K562 treated with DMSO at 1 percent for 48 hours (cell line): ENCODE measurements around the gene KBTBD4. TPM values are rescaled to one million over a fixed set of nuclear protein-coding genes. Genes with fewer than 3 reads are reported as not detected.

Source experiments
- total RNA-seq: library from RNA; unstranded; fragments of 300-600 nt; gene quantifications from 2 replicates; pipeline ENCODE4 v1.2.3, GENCODE V29; 2022; ENCODE audit warnings: low replicate concordance; ENCODE audit errors: extremely low read depth

Gene KBTBD4
- total RNA-seq: not detected in 2 replicates

GRCh38 chr11:47578524-47579494, at the start of gene KBTBD4, which contains the start of gene NDUFS3:
Gene KBTBD4, minus strand, starts transcription at chr11:47578970. Its CDS starts 19 bp downstream, at chr11:47578951.
Gene NDUFS3, plus strand, starts transcription at chr11:47579074. Its CDS starts 18 bp downstream, at chr11:47579092.

GRCh38 chr11:47593934-47594855, 15.4 kb upstream of the KBTBD4 start, which contains the start of gene C1QTNF4:
Gene C1QTNF4, minus strand, starts transcription at chr11:47594411. Its CDS starts 3,601 bp downstream, at chr11:47590810.

GRCh38 chr11:47586098-47586855, 7.5 kb upstream of the KBTBD4 start, which contains the start of gene FAM180B:
Gene FAM180B, plus strand, starts transcription at chr11:47586678. Its CDS starts 91 bp downstream, at chr11:47586769.

GRCh38 chr11:47565340-47566148, 13.2 kb downstream of the KBTBD4 start, which contains the start of gene PTPMT1:
Gene PTPMT1, plus strand, starts transcription at chr11:47565599. Its CDS starts 24 bp downstream, at chr11:47565623.

GRCh38 chr11:47552566-47553405, 26.0 kb downstream of the KBTBD4 start, which contains the start of gene CELF1:
Gene CELF1, minus strand, starts transcription at chr11:47553132. Its CDS starts 53,609 bp downstream, at chr11:47499523.

Other genes with a start within 250 kb of the KBTBD4 start
- not detected in 2 replicates for gene MYBPC3, start 226.3 kb downstream of the KBTBD4 start, total RNA-seq
- gene SPI1, start 200.4 kb downstream of the KBTBD4 start, total RNA-seq: not detected in 2 replicates
- not detected in 2 replicates for gene SLC39A13, start 170.4 kb downstream of the KBTBD4 start, total RNA-seq
- gene PSMC3, start 152.5 kb downstream of the KBTBD4 start, total RNA-seq: not detected in 2 replicates
- gene RAPSN, start 129.8 kb downstream of the KBTBD4 start, total RNA-seq: not detected in 2 replicates
- not detected in 2 replicates for gene CELF1, start 25.8 kb downstream of the KBTBD4 start, total RNA-seq
- not detected in 2 replicates for gene PTPMT1, start 13.4 kb downstream of the KBTBD4 start, total RNA-seq
- gene NDUFS3, start 104 bp upstream of the KBTBD4 start, total RNA-seq: not detected in 2 replicates
- gene FAM180B, start 7.7 kb upstream of the KBTBD4 start, total RNA-seq: not detected in 2 replicates
- gene C1QTNF4, start 15.4 kb upstream of the KBTBD4 start, total RNA-seq: not detected in 2 replicates
- gene MTCH2, start 63.6 kb upstream of the KBTBD4 start, total RNA-seq: not detected in 2 replicates
- not detected in 2 replicates for gene AGBL2, start 136.4 kb upstream of the KBTBD4 start, total RNA-seq
- not detected in 2 replicates for gene FNBP4, start 188.4 kb upstream of the KBTBD4 start, total RNA-seq